Measurements from ENCODE around the gene FIZ1. TPM values are rescaled to one million over a fixed set of nuclear protein-coding genes. Genes with fewer than 3 reads are reported as not detected.
A peak's percentile ranks its signal among the peaks of the same experiment; 100 is the strongest.
"Not testable (repeated sequence)": the region's sequence is repeated elsewhere in the genome, so short reads cannot be mapped to it uniquely, and the experiment has no call there.

FIZ1 gene
- total RNA-seq, 1 donor from 2014 or later = 20.4 TPM

DNA sequence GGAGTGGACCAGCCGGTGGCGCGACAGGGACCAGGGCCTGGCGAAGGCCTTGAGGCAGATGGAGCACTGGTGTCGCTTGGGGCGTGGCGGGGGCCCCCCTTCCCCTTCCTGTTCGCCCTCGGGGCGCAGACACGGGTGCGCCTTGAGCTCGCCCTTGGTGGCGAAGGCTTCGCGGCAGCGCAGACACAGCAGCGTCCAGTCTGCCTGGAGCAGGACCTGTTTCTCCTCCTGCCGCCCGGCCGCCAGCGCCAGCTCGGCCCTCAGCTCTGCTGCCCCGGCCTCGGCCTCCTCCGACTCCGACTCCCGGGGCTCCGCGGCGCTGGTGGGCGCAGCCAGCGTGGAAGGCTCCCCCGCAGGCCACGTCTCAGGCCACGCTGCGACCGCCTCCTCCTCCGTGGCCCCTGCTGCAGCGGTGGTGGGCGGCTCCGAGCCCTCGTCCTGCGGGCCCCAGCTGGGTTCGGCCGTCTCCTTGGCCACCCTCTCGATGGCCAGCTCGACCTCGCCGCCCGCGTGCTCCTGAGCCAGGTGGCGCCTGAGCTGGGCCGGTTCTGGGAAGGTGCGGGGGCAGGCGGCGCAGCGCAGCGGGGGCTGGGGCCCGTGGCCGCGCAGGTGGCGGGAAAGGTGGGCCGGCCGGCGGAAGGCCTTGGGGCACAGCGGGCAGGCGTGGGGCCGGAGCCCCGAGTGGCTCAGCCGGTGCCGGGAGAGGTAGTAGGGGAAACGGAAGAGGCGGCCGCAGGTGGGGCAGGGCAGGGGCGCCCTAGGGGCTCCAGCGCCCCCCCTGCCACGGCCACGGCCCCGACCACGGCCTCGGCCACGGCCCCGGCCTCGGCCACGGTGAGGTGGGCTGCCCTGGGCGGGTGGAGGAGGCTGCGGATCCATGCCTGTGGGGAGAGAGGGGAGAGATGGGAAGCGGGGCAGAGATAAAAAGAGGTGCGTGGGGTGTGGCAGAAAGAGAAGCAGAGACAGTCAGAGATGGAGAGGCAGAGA, 20.3 kb downstream of the FIZ1 start:
- no peaks in the 10 kb centered on the region for H3K27me3 Mint-ChIP-seq
- no peak for DNase-seq
- H3K36me3 Mint-ChIP-seq (ENCODE audit: low read depth) = peaks cover 9% of the 10 kb centered on the region
- peak overlapping the region; percentile 87 for H3K4me3 Mint-ChIP-seq
- intact Hi-C loops (cut with micrococcal nuclease) = no loop called here
- no peaks in the 10 kb centered on the region for H3K9me3 Mint-ChIP-seq
- H3K27ac Mint-ChIP-seq = peak overlapping the region; percentile 83
- peaks cover 13% of the 10 kb centered on the region for H3K4me1 Mint-ChIP-seq

DNA sequence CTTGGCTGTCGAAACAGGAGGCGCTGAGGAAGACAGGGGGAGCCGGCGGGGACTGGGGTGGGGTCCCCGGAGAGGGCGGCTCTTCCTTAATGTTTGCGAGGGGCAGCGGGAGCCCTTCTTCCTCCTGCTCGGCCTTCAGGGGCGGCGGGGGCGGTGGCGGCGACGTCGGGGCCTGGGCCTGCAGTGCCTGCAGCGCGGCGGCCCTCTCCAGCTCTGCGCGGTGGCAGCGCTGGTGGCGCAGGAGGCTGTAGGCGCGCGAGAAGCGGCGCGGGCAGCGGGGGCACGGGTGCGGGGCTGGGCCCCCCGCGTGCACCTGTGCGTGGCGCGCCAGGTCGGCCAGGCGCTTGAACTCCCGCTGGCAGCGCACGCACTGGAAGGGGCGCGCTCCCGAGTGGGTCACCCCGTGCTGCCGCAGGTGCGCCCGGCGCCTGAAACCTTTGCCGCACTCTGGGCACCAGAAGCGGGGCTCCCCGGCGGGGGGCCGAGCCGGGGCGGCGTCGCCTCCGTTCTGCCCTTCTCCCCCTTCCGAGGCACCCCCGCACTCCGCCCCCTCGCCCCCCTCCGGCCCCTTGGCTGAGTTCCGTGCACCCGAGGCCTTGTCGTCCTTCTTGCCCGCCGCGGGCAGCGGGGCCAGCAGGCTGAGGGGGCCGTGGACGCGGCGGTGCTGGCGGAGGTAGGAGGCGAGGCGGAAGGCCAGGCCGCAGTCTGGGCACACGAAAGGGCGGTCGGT, 21.1 kb downstream of the FIZ1 start:
- Mint-ChIP-seq H3K27ac (no peak overlapping the region), H3K4me1 (peaks cover 13% of the 10 kb centered on the region), H3K27me3 (no peaks in the 10 kb centered on the region), H3K36me3 (ENCODE audit: low read depth) (peaks cover 9% of the 10 kb centered on the region), H3K4me3 (no peak overlapping the region), H3K9me3 (no peaks in the 10 kb centered on the region)
- intact Hi-C loops (cut with micrococcal nuclease) = no loop called here
- DNase-seq = no peak

DNA sequence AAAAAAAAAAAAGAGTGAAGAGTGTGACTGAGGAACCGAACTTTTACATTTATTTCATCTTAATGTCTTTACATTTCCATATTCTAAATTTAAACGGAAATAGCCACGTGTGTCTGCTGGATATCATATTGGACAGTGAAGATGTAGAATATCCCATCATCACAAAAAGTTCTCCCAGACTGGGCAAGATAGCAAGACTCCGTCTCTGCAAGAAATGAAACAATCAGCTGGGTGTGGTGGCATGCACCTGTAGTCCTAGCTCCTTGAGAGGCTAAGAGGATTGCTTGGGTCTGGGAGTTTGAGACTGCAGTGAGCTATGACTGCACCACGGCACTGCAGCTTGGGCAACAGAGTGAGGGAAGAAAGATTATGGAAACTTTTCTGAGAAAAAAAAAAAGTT, 22.6 kb downstream of the FIZ1 start:
- H3K27me3 Mint-ChIP-seq = no peaks in the 10 kb centered on the region
- no peak for DNase-seq
- no peak overlapping the region for H3K27ac Mint-ChIP-seq
- peaks cover 10% of the 10 kb centered on the region for H3K4me1 Mint-ChIP-seq
- peaks cover 9% of the 10 kb centered on the region for H3K36me3 Mint-ChIP-seq (ENCODE audit: low read depth)
- H3K4me3 Mint-ChIP-seq = no peak overlapping the region
- intact Hi-C loops (cut with micrococcal nuclease) = no loop called here
- H3K9me3 Mint-ChIP-seq = no peaks in the 10 kb centered on the region

DNA sequence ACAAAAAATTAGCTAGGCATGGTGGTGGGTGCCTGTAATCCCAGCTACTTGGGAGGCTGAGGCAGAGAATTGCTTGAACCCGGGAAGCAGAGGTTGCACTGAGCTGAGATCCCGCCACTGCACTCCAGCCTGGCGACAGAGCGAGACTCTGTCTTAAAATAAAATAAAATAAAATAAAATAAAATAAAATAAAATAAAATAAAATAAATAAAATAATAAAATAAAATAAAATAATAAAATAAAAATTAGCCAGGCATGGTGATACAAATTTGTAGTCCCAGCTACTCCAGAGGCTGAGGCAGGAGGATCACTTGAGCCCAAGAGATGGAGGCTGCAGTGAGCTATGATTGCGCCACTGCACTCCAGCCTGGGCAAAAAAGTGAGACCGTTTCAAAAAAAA, 25.4 kb downstream of the FIZ1 start:
- H3K36me3 Mint-ChIP-seq (ENCODE audit: low read depth); DNase-seq; H3K4me3 Mint-ChIP-seq; H3K9me3 Mint-ChIP-seq; H3K4me1 Mint-ChIP-seq; intact Hi-C loops (cut with micrococcal nuclease); H3K27me3 Mint-ChIP-seq; H3K27ac Mint-ChIP-seq: not testable (repeated sequence)

DNA sequence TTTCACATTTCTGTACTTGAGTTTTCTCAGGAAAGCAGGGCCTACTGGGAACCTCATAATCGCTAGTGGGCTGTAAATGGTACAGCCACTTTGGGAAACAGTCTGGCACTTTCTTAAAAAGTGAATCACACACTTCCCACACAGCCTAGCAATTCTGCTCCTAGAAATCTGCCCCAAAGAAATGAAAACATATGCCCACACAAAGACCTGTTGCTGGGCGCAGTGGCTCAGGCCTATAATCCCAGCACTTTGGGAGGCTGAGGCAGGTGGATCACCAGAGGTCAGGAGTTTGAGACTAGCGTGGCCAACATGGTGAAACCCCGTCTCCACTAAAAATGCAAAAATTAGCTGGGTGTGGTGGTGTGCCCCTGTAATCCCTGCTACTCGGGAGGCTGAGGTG, 29.8 kb downstream of the FIZ1 start:
- H3K4me1 Mint-ChIP-seq; DNase-seq; H3K36me3 Mint-ChIP-seq (ENCODE audit: low read depth); intact Hi-C loops (cut with micrococcal nuclease); H3K27me3 Mint-ChIP-seq; H3K4me3 Mint-ChIP-seq; H3K9me3 Mint-ChIP-seq; H3K27ac Mint-ChIP-seq: not testable (repeated sequence)

DNA sequence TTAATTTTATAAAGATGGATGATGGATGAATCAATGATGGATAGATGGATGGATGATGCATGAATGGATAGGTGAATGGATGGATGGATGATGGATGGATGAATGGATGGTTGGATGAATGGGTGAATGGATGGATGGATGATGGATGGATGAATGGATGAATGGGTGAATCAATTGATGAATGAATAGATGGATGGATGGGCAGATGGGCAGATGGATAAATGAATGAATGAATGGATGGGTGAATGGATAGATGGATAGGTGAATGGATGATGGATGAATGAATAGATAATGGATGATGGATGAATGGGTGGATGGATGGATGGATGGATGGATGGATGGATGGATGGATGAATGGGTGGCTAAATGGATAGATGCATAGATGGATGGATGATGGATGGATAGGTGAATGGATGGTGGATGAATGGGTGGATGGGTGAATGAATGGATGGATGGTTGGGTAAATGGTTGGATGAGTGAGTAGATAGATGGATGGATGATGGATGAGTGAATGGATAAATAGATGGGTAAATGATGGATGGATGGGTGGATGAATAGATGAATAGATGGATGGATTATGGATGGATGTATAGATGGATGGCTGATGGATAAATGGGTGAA, 31.5 kb downstream of the FIZ1 start:
- intact Hi-C loops (cut with micrococcal nuclease) = no loop called here
- Mint-ChIP-seq H3K4me3 (no peak overlapping the region), H3K9me3 (no peaks in the 10 kb centered on the region), H3K27ac (no peak overlapping the region), H3K4me1 (no peaks in the 10 kb centered on the region), H3K36me3 (ENCODE audit: low read depth) (no peaks in the 10 kb centered on the region), H3K27me3 (no peaks in the 10 kb centered on the region)
- no peak for DNase-seq

DNA sequence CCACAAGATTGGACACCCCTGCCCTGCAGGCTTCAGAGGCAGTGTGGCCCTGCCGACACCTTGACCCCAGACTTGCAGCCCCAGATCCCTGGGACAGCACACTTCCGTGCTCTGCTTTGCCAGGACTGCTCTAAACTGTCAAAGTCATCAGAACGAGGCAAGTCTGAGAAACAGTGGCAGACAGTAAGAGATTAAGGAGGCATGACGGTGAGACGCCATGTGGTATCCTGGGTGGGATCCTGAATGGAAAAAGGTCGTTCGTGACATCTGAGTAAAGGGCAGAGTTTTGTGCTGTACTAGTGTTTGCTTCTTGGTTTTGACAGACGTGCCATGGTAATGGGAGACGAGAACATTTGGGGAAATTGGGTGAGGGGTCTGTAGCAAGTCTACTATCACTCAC, 32.5 kb downstream of the FIZ1 start:
- Mint-ChIP-seq H3K27ac (no peak overlapping the region), H3K4me3 (no peak overlapping the region), H3K36me3 (ENCODE audit: low read depth) (no peaks in the 10 kb centered on the region), H3K27me3 (no peaks in the 10 kb centered on the region), H3K4me1 (no peaks in the 10 kb centered on the region), H3K9me3 (no peaks in the 10 kb centered on the region)
- DNase-seq = no peak
- intact Hi-C loops (cut with micrococcal nuclease) = no loop called here

DNA sequence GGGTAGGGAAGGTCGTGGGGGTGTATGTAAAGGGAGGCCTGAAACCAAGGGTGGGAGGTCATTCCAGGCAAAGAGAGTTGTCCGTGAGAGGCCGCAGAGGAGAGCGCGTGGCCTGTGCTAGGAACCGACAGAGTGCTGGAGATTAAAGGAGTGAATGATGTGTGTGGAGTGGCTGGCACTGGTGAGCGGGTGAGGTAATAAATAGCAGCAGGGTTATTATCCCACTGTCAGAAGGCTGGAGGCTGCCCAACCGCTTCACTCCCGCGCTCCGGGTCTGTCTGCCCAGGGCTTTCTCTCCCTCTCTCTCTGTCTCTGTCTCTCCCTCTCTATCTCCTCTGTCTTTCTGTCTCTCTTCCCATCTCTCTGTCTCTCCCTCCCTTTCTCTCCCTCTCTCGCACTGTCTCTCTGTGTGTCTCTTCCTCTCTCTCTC, 36.0 kb downstream of the FIZ1 start:
- intact Hi-C loops (cut with micrococcal nuclease) = loop anchor here (5.0 kb wide), 1 partner anchor 36 kb away; no protein-coding TSS in a partner anchor
- Mint-ChIP-seq H3K27ac (no peak overlapping the region), H3K9me3 (peaks cover 4% of the 10 kb centered on the region), H3K36me3 (ENCODE audit: low read depth) (no peaks in the 10 kb centered on the region), H3K4me1 (no peaks in the 10 kb centered on the region), H3K27me3 (no peaks in the 10 kb centered on the region), H3K4me3 (no peak overlapping the region)
- no peak for DNase-seq

DNA sequence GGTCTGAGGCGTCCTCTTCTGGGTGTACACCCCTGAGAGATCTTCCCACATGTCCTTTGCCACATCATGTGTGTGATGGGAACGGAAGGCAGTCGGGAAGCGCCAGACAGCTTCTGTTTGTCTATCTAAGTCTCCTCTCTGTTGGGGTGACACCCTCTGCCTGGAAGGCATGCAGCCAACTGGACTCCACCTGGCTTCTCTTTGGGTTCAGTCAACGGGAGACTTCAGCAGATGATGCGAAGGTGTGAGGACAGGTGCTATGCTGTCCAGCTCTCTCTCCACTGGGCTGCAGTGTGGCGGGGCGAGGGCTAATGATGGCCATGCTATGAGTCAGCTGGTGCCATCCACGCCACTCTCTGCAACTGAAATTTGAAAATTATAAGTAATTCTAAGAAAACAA, 39.6 kb downstream of the FIZ1 start:
- Mint-ChIP-seq H3K27me3 (no peaks in the 10 kb centered on the region), H3K4me3 (no peak overlapping the region), H3K9me3 (peaks cover 4% of the 10 kb centered on the region), H3K27ac (no peak overlapping the region), H3K36me3 (ENCODE audit: low read depth) (no peaks in the 10 kb centered on the region), H3K4me1 (no peaks in the 10 kb centered on the region)
- intact Hi-C loops (cut with micrococcal nuclease) = loop anchor here (5.0 kb wide), 1 partner anchor 32 kb away; no protein-coding TSS in a partner anchor
- no peak for DNase-seq

DNA sequence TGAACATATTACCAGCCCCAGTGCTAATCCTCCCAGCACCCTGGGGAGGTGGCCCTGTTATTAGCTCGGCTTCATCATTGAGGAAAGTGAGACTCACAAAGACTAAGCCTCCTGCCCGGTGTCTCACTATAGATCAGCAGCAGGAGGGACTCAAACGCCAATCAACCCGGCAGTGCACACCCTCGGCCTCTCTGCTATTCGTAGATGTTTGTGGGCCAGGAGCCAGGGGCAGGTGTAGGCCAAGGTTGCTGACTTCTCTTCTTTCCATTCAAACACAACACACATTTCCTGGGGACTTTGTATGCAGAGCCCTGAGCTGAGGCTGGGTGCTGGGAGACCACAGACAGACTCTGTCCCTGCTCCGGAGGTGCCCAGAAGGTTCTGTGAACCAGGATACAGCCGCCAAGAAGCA, 44.6 kb downstream of the FIZ1 start:
- H3K4me3 Mint-ChIP-seq = no peak overlapping the region
- H3K36me3 Mint-ChIP-seq (ENCODE audit: low read depth) = no peaks in the 10 kb centered on the region
- intact Hi-C loops (cut with micrococcal nuclease) = no loop called here
- no peaks in the 10 kb centered on the region for H3K4me1 Mint-ChIP-seq
- DNase-seq = no peak
- H3K27me3 Mint-ChIP-seq = peaks cover 1% of the 10 kb centered on the region
- H3K27ac Mint-ChIP-seq = no peak overlapping the region
- no peaks in the 10 kb centered on the region for H3K9me3 Mint-ChIP-seq

DNA sequence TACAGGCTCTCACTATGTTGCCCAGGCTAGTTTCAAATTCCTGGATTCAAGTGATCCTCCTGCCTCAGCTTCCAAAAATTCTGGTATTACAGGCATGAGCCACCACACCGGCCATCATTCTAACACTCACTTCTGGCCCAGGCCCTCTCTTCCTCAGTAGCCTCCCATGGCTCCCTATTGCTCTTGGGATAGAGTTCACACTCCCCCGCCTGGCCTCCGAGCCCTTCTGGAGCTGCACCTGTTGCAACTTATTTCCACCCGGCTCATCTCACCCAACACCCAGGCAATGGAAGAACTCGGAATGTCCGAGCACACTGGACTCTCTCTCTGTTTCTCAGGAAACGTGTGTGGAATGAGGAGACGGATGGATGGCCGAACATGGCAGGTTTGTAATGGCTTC, 45.0 kb downstream of the FIZ1 start:
- Mint-ChIP-seq H3K27ac (no peak overlapping the region), H3K4me1 (no peaks in the 10 kb centered on the region), H3K27me3 (peaks cover 1% of the 10 kb centered on the region), H3K36me3 (ENCODE audit: low read depth) (no peaks in the 10 kb centered on the region), H3K4me3 (no peak overlapping the region), H3K9me3 (no peaks in the 10 kb centered on the region)
- DNase-seq = no peak
- intact Hi-C loops (cut with micrococcal nuclease) = no loop called here

DNA sequence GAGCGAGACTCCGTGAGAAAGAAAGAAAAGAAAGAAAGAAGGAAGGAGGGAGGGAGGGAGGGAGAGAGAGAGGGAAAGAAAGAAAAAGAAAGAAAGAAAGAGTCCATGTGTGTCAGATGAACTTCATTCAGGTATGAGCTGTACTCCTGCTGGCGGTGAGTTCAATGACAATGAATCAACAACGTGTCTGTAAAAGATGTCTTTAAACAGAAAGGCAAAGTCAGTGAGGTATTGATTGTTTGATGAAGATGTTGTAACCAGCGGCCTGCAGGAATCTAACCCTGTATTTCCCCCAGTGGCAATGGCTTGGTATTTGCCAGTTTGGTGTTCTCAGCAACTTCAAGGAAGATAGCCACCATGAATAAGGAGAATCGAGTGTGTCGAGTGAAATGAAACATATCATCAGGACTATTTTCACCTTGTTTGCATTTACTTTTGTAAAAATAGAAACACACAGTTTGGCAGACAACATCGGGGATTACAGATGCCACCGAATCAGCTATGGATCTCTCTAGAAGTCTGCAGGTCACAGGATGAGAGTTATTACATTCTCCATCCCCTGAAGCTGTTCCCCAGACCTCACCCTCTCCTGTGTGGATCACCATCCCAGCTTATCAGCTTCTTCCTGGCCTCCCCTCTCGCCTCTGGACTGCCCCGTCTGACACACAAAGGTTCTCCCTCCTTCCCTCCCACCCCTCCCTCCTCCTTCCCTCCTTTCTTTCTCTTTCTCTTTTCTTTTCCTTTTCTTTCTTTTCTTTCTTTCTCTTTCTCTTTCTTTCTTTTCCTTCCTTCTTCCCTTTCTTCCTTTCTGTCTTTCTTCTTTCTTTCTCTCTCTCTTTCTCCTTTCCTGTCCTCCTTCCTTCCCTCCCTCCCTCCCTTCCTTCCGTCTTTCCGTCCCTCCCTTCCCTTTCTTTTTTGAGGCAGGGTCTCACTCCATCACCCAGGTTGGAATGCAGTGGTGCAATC, 45.8 kb downstream of the FIZ1 start:
- intact Hi-C loops (cut with micrococcal nuclease) = no loop called here
- no peaks in the 10 kb centered on the region for H3K36me3 Mint-ChIP-seq (ENCODE audit: low read depth)
- no peak overlapping the region for H3K27ac Mint-ChIP-seq
- no peaks in the 10 kb centered on the region for H3K9me3 Mint-ChIP-seq
- DNase-seq = no peak
- no peak overlapping the region for H3K4me3 Mint-ChIP-seq
- no peaks in the 10 kb centered on the region for H3K4me1 Mint-ChIP-seq
- peaks cover 1% of the 10 kb centered on the region for H3K27me3 Mint-ChIP-seq

DNA sequence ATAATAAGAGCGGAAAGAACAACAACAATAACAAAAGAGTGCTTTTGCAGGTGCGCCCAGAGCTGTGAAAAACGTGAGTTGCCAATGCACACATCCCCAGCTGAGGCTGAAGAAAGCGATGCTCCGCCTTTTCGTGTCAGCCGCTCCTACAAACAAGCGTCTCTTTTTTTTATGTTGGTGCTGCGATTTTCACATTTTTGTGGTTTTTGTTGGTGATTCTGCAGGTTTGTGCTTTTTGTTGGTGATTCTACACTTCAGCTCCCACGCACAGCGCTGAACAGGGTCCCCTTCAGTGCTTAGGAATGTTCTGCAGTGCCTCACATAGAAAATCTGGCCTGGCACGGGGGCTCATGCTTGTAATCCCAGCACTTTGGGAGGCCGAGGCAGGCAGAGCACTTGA, 46.7 kb downstream of the FIZ1 start:
- no peaks in the 10 kb centered on the region for H3K36me3 Mint-ChIP-seq (ENCODE audit: low read depth)
- no peak overlapping the region for H3K27ac Mint-ChIP-seq
- H3K4me1 Mint-ChIP-seq = no peaks in the 10 kb centered on the region
- peaks cover 5% of the 10 kb centered on the region for H3K27me3 Mint-ChIP-seq
- no peaks in the 10 kb centered on the region for H3K9me3 Mint-ChIP-seq
- H3K4me3 Mint-ChIP-seq = no peak overlapping the region
- no peak for DNase-seq
- intact Hi-C loops (cut with micrococcal nuclease) = no loop called here
